ENCODE results near the gene KIF25.

Gene KIF25

GRCh38 chr6:168053086-168053956 is 55.9 kb downstream of the KIF25 start:
- no peak for DNase-seq

GRCh38 chr6:168053957-168054471 is 56.5 kb downstream of the KIF25 start:
- no peak for DNase-seq

- no peak for DNase-seq
Observed at GRCh38 chr6:168054765-168055560, 57.5 kb downstream of the KIF25 start.

- no peak for DNase-seq
Observed at GRCh38 chr6:168055696-168056489, 58.4 kb downstream of the KIF25 start.

GRCh38 chr6:168056892-168057527 is 59.5 kb downstream of the KIF25 start:
- DNase-seq: no peak

GRCh38 chr6:168057836-168058235 is 60.4 kb downstream of the KIF25 start:
- no peak for DNase-seq

- DNase-seq: no peak
Observed at GRCh38 chr6:168058691-168059551, 61.5 kb downstream of the KIF25 start.

- no peak for DNase-seq
Observed at GRCh38 chr6:168060521-168060931, 63.1 kb downstream of the KIF25 start.

GRCh38 chr6:168061269-168062210 is 64.1 kb downstream of the KIF25 start:
- peak; percentile 49 for DNase-seq

- DNase-seq: no peak
Observed at GRCh38 chr6:168062346-168063289, 65.1 kb downstream of the KIF25 start.

GRCh38 chr6:168063431-168063830 is 66.0 kb downstream of the KIF25 start:
- DNase-seq: no peak

- no peak for DNase-seq
Observed at GRCh38 chr6:168064226-168064807, 66.8 kb downstream of the KIF25 start.

GRCh38 chr6:168067081-168067759 is 69.7 kb downstream of the KIF25 start:
- DNase-seq: no peak

- no peak for DNase-seq
Observed at GRCh38 chr6:168070804-168071203, 73.3 kb downstream of the KIF25 start.

- DNase-seq: no peak
Observed at GRCh38 chr6:168071620-168072019, 74.1 kb downstream of the KIF25 start.

- DNase-seq: no peak
Observed at GRCh38 chr6:168072261-168072660, 74.8 kb downstream of the KIF25 start.

- DNase-seq: no peak
Observed at GRCh38 chr6:168072730-168073129, 75.3 kb downstream of the KIF25 start.
